AG08396 (cell line): ENCODE measurements around the gene RENBP.

ENCODE experiments used
- DNase-seq: peaks from one replicate; pipeline ENCODE4 v3.0.0; 2012; ENCODE audit warnings: low spot score, mixed read lengths

RENBP gene

DNA sequence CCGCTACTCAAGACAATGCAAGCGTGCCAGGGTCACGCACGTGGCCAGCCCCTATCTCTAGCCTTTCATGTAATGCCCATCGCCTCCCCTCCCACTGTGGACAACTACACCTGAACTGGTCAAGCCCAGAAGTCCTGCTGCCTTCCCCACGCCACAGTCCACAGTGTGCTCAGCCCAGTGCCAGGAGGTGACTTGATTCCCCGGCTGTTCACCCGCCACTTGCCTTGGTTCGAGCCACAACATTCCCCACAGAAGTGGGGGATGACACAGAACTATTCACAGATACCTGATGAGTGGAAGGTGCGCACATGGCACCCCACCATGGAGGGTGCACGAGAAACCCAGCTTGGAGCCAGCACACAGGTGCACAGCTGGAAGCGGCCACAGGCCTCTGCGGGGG is 25.2 kb downstream of the RENBP start:
- DNase-seq = no peak

- DNase-seq = no peak
Observed at GRCh38 chrX:153917869-153918268, 26.6 kb downstream of the RENBP start.

DNA sequence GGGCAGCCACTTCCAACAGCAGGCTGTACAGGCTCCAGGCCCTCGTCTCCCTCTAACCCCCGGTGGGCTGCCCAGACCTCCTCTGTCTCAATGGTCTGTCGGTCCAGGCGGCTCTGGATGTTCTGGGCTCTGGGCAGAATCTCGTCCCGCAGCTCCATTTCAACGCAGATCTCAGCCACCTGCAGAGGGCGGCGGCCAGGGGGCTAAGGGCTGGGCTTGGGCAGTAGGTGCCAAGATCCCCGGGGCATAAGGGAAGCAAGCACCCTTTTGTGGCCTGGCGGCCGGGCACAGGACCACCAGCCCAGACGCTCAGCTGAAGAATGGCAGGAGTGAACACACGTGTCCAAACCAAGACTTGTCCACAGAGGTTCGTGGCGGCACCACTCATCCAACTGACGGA is 30.7 kb downstream of the RENBP start:
- no peak for DNase-seq

DNA sequence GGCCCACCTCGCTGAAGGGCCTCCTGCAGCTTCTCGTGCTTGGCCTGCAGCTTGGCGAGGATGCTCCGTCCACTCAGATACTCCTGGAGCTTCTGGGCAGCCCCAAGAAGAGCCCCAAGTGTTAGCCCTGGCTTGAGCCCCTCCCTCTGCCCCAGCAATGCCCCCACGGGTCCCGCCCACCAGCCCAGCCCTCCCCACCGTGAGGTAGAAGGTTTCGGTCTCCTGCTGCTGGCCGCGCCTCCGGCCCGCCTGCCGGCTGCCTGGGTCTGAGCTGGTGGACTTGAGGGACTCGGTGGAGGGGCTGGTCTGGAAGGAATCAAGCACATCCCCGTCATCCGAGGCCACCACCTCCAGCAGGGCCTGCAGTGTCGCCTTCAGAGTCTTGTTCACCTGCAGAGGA is 31.2 kb downstream of the RENBP start:
- no peak for DNase-seq

DNA sequence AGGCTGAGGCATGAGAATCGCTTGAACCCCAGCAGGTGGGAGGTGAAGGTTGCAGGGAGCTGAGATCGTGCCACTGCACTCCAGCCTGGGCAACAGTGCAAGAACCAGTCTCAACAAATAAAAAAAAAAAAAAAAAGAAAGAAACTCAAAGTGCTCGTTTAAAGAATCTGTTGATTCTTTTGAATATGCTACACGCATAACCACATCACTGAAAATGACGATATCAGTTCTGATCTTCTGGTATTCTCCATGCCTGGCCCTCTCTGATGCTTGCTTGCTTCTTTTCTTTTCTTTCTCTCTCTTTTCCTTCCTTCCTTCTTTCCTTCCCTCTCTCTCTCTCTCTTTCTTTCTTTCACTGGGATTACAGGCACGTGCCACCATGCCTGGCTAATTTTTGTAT is 32.6 kb downstream of the RENBP start:
- DNase-seq = no peak

DNA sequence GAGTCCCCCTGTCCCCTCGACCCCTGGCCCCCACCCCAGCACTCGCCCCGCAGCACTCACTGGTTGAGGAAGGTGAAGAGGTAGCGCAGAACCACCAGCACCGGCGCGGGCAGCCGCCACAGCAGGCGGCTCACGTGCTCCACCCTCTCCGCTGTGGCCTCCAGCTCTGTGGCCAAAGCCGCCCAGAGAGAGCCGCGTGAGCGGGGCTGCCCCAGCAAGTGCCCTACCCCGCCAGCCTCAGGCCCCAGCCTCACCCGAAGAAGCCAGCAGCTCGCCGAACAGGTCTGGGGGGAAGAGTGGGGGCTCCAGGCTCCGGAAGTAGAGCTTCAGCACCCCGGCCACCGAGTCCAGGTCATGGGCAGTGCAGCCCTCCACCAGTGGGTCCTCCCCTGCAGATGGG is 34.0 kb downstream of the RENBP start:
- no peak for DNase-seq

- DNase-seq = no peak
Observed at GRCh38 chrX:153909980-153910360, 34.5 kb downstream of the RENBP start.

- no peak for DNase-seq
Observed at GRCh38 chrX:153909024-153909979, 35.1 kb downstream of the RENBP start.

- DNase-seq = no peak
Observed at GRCh38 chrX:153908219-153908860, 36.1 kb downstream of the RENBP start.

GRCh38 chrX:153907456-153907855 is 37.0 kb downstream of the RENBP start:
- no peak for DNase-seq

DNA sequence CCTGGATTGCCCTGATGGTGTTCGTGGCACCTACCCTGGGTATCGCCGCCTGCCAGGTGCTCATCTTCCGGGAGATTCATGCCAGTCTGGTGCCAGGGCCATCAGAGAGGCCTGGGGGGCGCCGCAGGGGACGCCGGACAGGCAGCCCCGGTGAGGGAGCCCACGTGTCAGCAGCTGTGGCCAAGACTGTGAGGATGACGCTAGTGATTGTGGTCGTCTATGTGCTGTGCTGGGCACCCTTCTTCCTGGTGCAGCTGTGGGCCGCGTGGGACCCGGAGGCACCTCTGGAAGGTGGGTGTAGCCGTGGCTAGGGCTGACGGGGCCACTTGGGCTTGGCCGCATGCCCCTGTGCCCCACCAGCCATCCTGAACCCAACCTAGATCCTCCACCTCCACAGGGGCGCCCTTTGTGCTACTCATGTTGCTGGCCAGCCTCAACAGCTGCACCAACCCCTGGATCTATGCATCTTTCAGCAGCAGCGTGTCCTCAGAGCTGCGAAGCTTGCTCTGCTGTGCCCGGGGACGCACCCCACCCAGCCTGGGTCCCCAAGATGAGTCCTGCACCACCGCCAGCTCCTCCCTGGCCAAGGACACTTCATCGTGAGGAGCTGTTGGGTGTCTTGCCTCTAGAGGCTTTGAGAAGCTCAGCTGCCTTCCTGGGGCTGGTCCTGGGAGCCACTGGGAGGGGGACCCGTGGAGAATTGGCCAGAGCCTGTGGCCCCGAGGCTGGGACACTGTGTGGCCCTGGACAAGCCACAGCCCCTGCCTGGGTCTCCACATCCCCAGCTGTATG is 38.1 kb downstream of the RENBP start:
- DNase-seq = no peak

DNA sequence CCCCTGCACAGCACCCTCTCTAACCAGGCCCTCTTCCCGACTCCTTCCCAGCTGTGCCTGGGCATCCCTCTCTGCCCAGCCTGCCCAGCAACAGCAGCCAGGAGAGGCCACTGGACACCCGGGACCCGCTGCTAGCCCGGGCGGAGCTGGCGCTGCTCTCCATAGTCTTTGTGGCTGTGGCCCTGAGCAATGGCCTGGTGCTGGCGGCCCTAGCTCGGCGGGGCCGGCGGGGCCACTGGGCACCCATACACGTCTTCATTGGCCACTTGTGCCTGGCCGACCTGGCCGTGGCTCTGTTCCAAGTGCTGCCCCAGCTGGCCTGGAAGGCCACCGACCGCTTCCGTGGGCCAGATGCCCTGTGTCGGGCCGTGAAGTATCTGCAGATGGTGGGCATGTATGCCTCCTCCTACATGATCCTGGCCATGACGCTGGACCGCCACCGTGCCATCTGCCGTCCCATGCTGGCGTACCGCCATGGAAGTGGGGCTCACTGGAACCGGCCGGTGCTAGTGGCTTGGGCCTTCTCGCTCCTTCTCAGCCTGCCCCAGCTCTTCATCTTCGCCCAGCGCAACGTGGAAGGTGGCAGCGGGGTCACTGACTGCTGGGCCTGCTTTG is 38.9 kb downstream of the RENBP start:
- no peak for DNase-seq

GRCh38 chrX:153903991-153904957 is 40.2 kb downstream of the RENBP start, which contains the start of gene AVPR2:
AVPR2 (plus strand) TSS chrX:153904673; CDS start chrX:153905146, 473 bp downstream.
- DNase-seq = no peak

DNA sequence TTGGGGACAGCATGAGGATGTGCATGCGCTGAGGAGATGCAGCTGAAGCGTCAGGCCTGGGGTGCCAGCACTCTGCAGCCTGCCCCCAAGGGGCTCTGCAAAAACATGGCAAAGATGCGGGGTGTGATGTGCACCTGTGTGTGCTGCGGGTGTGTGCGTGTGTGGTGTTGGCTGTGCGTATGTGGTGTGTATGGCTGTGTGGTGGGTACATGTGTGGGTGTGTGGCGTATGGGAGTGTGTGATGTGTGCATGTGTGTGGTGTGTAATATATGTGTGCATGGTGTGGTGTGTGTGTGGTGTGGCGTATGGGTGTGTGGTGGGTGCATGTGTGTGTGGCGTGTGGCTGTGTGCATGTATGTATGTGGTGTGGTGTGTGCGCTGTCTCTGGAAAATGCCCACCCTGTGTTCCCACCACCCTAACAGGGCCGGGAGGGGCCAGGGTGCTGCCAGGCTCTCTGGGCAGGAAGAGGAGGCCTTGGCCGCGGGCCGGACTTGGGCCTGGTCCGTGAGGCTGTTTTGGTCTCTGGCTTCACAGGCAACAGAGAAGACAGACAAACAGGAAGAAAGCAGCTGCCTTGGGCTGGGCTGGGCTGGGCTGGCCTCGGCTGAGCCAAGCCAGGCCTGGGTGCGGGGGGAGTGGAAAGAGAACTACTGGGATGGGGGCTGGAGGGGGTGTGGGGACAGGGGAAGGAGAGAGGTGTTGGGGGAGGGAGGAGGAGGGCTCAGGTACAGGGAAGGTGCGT is 41.0 kb downstream of the RENBP start:
- DNase-seq = no peak

- DNase-seq = no peak
Observed at GRCh38 chrX:153902385-153902784, 42.1 kb downstream of the RENBP start.

- no peak for DNase-seq
Observed at GRCh38 chrX:153901753-153902140, 42.7 kb downstream of the RENBP start.

- peak; percentile 89 for DNase-seq
Observed at GRCh38 chrX:153900831-153901752, 43.4 kb downstream of the RENBP start.

- DNase-seq = no peak
Observed at GRCh38 chrX:153897899-153898298, 46.5 kb downstream of the RENBP start.

GRCh38 chrX:153889123-153889522 is 55.3 kb downstream of the RENBP start:
- no peak for DNase-seq
